Central memory CD8-positive, alpha-beta T cell (primary cell): ENCODE data around the gene USP31.

Experiments used
- ATAC-seq: fragments of 150-1000 bp; cut with Tn5 transposase; replicated peaks from 2 replicates; pipeline ENCODE4 v1.10.0; 2022; ENCODE audit warnings: mild to moderate bottlenecking, moderate FRiP score, moderate number of reproducible peaks; ENCODE audit not compliant: poor library complexity, severe bottlenecking; ENCODE audit errors: extremely low read depth
- DNase-seq, 2 donors: peaks; one replicate each; pipeline ENCODE4 v3.0.0; 2021; ENCODE audit warnings: low spot score in 2 of 2
- H3K27ac Mint-ChIP-seq: one replicate; pipeline ENCODE4 v1.8.0; 2022; ENCODE audit warnings: low read depth, mild to moderate bottlenecking, moderate library complexity, mixed read lengths
- H3K27me3 Mint-ChIP-seq: one replicate; pipeline ENCODE4 v1.8.0; 2022; ENCODE audit warnings: mixed read lengths
- H3K36me3 Mint-ChIP-seq: one replicate; pipeline ENCODE4 v1.8.0; 2022; ENCODE audit warnings: mild to moderate bottlenecking, moderate library complexity, mixed read lengths; ENCODE audit not compliant: insufficient read depth
- H3K4me1 Mint-ChIP-seq: one replicate; pipeline ENCODE4 v1.8.0; 2022; ENCODE audit warnings: mixed read lengths
- H3K4me3 Mint-ChIP-seq: one replicate; pipeline ENCODE4 v1.8.0; 2022; ENCODE audit warnings: mild to moderate bottlenecking, moderate library complexity, mixed read lengths
- H3K9me3 Mint-ChIP-seq: one replicate; pipeline ENCODE4 v1.8.0; 2022; ENCODE audit warnings: mixed read lengths

The USP31 gene

DNA sequence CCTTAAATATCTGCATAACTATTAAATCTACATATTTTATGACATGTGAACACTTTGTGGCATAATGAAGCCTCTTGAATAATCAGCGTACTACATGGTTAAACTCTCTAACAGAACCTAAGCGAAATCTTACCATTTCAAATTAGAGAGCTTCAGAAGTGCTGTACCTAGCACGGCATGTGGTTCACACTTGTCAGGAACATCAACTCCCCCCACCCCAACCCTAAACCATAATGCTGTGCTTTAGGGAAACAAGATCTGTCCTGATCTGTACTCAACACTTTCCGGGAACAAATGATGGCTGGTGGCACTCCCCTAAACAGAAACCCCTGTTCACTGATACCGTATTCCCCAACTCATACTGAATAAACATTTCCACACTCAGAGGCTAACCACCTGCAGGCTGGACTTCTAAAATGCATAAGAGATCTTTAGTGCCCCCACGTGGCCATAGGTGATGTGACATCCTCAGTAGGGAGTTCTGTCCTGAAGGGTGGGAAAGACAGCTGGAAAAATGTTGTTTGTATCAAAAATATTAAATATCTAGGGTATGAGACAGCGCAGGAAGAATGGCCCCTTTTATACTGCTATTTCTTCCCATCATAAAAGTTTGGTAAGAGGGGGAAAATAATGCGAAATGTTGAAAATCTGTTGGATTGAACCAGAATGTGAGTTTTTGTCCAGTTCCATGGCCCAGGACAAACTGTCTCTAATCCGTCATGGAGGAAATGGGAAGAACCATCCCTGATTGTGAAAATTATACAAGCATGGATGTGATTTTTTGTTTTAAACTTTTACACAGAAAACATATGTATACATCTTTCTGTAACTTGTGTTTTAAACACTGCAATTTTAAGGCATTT lies 88.6 kb downstream of the USP31 start:
- H3K4me1 Mint-ChIP-seq = peaks cover 5% of the 10 kb centered on the region
- H3K27me3 Mint-ChIP-seq = peaks cover 49% of the 10 kb centered on the region
- ATAC-seq (no peak), DNase-seq (peak in 1 of 2 donors; percentile 18)
- no peaks in the 10 kb centered on the region for H3K9me3 Mint-ChIP-seq
- no peak overlapping the region for H3K27ac Mint-ChIP-seq
- H3K36me3 Mint-ChIP-seq = no peaks in the 10 kb centered on the region
- H3K4me3 Mint-ChIP-seq = no peak overlapping the region

DNA sequence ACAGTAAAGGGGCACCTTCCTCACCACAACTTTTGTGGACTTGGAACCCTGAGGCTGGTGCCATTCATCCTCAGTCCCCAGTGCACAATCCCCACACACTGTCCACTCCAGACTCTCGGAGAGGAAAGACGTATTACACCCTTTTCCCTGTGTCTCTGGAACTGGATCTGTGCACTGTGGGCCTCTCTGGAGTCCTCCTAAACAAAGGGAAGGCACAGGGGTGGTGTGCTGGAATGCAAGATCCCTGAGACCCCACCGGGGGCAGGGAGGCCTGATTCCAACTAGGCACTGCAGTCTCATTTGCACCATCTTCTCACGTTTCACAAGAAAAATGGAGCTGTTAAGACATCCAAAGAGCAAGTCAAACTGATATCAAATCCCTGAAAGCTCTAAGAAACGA lies 89.8 kb downstream of the USP31 start:
- Mint-ChIP-seq H3K9me3 (no peaks in the 10 kb centered on the region), H3K27me3 (peaks cover 62% of the 10 kb centered on the region), H3K4me1 (peaks cover 5% of the 10 kb centered on the region), H3K4me3 (no peak overlapping the region), H3K27ac (no peak overlapping the region), H3K36me3 (no peaks in the 10 kb centered on the region)
- no peak for DNase-seq
- no peak for ATAC-seq

DNA sequence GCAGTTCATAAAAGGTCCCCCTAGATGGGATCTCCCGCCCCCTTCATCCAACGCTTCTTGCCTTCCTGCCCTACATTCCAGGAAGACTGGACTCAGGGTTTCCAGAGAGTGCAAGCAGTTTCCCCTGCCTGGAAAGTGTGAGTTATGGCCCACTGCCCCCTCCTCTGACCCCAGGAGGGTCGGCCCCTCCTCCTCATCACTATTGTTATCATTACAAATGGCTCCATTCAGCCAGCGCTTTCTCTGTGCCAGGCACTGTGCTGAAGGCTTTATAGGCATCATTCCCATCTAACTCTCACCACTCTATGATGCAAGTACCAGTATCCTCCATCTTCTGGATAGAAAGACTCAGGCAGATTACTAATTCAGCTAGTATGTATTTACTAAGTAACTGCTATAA lies 90.7 kb downstream of the USP31 start:
- H3K27ac Mint-ChIP-seq = no peak overlapping the region
- no peak for DNase-seq

DNA sequence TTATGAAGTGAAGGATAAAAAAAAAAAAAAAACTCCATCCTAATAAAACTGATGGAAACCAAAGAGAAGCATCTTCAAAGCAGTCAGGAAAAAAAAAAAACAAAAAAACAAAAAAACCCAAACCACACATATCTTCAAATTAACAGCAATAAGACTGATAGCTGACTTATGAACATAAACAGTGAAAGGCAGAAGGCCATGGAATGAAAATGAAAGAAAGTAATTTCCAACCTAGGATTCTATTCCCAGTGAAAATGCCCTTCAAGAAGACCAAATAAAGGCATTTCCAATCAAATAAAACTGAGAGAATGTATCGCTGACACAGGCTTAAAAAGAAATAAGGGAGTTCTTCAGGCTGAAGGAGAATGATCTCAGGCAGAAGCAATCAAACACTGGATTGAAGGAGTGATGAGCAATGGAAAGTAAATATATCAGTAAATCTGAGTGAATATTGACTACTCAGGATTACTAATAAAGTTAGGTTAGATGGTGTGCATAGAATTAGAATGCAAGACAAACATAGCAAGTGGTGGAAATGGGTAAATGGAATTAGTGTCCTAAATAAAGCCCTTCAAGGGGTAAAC lies 92.1 kb downstream of the USP31 start:
- H3K4me3 Mint-ChIP-seq = no peak overlapping the region
- H3K9me3 Mint-ChIP-seq = no peaks in the 10 kb centered on the region
- ATAC-seq = no peak
- peaks cover 5% of the 10 kb centered on the region for H3K4me1 Mint-ChIP-seq
- H3K27ac Mint-ChIP-seq = no peak overlapping the region
- peaks cover 77% of the 10 kb centered on the region for H3K27me3 Mint-ChIP-seq
- no peak for DNase-seq
- no peaks in the 10 kb centered on the region for H3K36me3 Mint-ChIP-seq

More for the DNA sequence above, 90.7 kb downstream of the USP31 start:
- peaks cover 67% of the 10 kb centered on the region for H3K27me3 Mint-ChIP-seq
- no peaks in the 10 kb centered on the region for H3K9me3 Mint-ChIP-seq
- no peak for ATAC-seq
- peaks cover 5% of the 10 kb centered on the region for H3K4me1 Mint-ChIP-seq
- no peak overlapping the region for H3K4me3 Mint-ChIP-seq
- no peaks in the 10 kb centered on the region for H3K36me3 Mint-ChIP-seq

DNA sequence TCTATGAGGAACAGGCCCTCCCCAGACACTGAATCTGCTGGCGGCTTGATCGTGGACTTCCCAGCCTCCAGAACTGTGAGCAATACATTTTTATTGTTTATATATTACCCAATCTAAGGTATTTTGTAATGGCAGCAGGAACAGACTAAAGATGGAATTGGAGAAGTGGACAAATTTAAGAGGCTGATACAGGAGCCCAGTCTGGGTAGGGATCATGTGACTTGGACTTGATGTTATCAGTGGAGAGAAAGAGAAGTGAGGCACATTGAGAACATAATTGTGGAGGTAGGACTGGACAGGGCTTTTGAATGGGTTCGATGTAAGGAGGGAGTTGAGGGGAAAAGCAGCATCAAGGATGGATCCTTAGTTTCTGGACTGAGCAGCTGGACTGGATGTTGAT lies 93.8 kb downstream of the USP31 start:
- peaks cover 88% of the 10 kb centered on the region for H3K27me3 Mint-ChIP-seq
- no peaks in the 10 kb centered on the region for H3K9me3 Mint-ChIP-seq
- H3K4me3 Mint-ChIP-seq = no peak overlapping the region
- no peak for DNase-seq
- no peak overlapping the region for H3K27ac Mint-ChIP-seq
- H3K4me1 Mint-ChIP-seq = peaks cover 1% of the 10 kb centered on the region
- ATAC-seq = no peak
- no peaks in the 10 kb centered on the region for H3K36me3 Mint-ChIP-seq

DNA sequence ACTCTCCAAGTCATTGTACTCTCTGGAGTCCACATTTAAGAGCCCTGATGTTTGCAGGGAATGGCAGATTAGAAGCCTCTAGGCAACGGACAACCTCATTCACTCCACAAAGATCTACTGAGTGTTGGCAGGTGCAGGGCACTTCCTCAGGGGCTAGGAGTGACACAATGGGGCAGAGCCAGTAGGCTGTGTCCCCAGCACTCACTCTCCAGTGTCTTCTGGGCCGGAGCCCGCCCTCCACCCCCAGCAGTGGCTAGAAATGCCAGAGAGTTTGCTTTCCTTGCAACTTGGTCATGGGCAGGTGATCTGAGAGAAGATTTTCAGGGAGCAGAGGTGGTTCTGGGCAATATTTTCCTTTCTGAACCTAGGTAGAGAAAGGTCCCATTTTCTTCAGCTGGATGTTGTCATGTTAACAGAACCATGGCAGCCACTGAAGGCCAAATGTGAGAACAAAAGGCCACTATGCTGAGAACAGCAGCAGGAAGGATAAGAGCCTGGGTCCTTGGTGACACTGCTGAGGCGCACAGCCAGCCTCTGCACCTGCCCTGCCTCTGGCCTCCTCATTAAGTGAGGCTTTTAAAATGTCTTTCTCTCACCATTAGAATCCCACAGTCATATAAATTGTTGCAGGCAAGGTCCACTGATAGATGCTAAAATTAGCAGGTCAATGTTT lies 96.2 kb downstream of the USP31 start:
- no peak for ATAC-seq
- H3K9me3 Mint-ChIP-seq = no peaks in the 10 kb centered on the region
- H3K27me3 Mint-ChIP-seq = peaks cover 88% of the 10 kb centered on the region
- no peak overlapping the region for H3K27ac Mint-ChIP-seq
- H3K36me3 Mint-ChIP-seq = no peaks in the 10 kb centered on the region
- no peak overlapping the region for H3K4me3 Mint-ChIP-seq
- no peak for DNase-seq
- no peaks in the 10 kb centered on the region for H3K4me1 Mint-ChIP-seq

DNA sequence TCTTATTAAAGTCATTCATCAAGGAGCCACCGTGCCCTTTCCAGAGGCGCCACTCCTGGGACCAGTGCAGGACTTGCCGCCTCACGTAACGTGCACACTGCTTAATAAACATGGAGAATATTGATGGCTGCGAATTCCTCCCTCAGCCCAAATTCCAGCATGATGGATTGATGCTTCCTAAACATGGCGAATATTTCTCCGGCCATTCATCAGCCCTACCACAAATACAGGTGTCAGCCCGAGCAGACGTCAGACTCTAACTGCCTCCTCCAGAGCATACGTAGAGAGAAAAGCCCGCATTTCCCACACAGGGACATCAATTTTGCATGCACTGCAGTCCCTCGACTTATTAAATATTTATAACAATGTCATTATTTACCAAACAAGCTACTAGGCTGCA lies 97.0 kb downstream of the USP31 start:
- Mint-ChIP-seq H3K27ac (no peak overlapping the region), H3K4me1 (no peaks in the 10 kb centered on the region), H3K27me3 (peaks cover 89% of the 10 kb centered on the region), H3K36me3 (no peaks in the 10 kb centered on the region), H3K4me3 (no peak overlapping the region), H3K9me3 (no peaks in the 10 kb centered on the region)
- DNase-seq (no peak), ATAC-seq (no peak)

DNA sequence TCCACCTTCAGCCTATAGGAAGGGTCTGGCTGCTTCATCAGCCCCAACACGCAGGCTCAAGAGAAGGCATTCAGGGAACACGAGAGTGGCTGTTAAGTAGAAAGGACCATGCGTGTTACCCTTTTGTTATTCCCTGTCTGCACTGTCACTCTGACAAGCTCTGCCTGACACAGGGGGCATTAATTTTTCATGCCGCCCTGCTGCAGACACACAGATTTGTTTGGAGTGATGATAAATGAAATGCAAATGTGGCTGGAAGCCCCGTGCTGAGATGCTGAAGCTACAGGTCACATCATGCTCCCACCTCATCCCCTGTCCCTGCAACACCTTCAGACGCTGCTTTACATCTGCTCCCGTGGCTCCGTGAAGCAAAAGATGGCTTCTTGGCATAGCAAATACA lies 97.7 kb downstream of the USP31 start:
- Mint-ChIP-seq H3K36me3 (no peaks in the 10 kb centered on the region), H3K27ac (no peak overlapping the region), H3K27me3 (peaks cover 89% of the 10 kb centered on the region), H3K4me3 (no peak overlapping the region), H3K9me3 (no peaks in the 10 kb centered on the region), H3K4me1 (no peaks in the 10 kb centered on the region)
- ATAC-seq = no peak
- no peak for DNase-seq

DNA sequence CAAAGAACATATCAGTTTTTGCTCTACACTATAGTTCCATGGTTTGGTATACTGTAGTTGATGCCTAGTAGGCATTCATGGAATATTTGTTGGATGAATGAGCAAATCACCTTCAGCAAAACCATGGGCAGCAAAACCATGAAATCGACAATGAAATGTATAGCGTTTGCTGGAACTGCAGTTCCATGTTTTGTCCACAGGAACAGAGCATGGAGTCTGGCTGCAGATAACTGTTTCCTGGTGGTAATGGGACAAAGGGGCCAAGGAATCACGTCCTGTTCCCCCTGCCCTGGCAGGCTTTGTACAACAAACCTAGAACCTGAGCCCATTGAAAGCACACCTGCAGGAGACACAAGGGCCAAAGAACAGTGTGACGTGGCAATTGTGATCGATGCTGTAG lies 101.1 kb downstream of the USP31 start:
- H3K27me3 Mint-ChIP-seq = peaks cover 85% of the 10 kb centered on the region
- no peak for DNase-seq
- H3K4me1 Mint-ChIP-seq = no peaks in the 10 kb centered on the region
- no peak for ATAC-seq
- peaks cover 6% of the 10 kb centered on the region for H3K9me3 Mint-ChIP-seq
- no peak overlapping the region for H3K4me3 Mint-ChIP-seq
- H3K27ac Mint-ChIP-seq = no peak overlapping the region
- H3K36me3 Mint-ChIP-seq = no peaks in the 10 kb centered on the region

DNA sequence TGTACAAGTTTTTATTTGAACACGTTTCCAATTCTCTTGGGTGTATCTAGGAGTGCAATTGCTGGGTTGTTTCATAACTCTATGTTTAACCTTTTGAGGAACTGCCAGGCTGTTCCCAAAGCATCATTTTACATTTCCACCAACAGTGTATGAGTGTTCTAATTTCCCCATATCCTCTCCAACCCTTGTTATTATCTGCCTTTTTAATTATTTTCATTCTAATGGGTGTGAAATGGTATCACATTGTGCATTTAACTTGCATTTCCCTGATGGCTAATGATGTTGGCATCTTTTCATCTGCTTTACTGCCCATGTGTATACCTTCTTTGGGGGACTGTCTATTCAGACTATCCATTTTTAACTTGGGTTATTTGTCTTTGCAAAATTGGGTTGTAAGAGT lies 104.2 kb downstream of the USP31 start:
- peaks cover 6% of the 10 kb centered on the region for H3K9me3 Mint-ChIP-seq
- no peaks in the 10 kb centered on the region for H3K4me1 Mint-ChIP-seq
- H3K4me3 Mint-ChIP-seq = no peak overlapping the region
- H3K36me3 Mint-ChIP-seq = no peaks in the 10 kb centered on the region
- H3K27me3 Mint-ChIP-seq = peaks cover 79% of the 10 kb centered on the region
- ATAC-seq (no peak), DNase-seq (no peak)
- no peak overlapping the region for H3K27ac Mint-ChIP-seq

DNA sequence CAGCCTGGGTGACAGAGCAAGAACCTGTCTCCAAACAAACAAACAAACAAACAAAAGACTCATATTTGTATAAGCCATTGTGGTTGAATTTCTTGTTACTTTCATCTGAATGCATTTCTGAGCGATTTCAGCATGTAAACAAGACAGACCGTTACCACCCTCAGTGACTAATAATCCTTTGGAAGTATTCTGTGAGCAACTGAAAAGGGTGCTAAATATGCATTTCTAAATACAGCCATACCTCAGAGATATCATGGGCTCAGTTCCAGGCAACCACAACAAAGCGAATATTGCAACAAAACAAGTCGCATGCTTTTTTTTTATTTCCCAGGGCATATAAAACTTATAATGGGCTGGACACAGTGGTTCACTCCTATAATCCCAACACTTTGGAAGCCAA lies 109.0 kb downstream of the USP31 start:
- Mint-ChIP-seq H3K4me3 (no peak overlapping the region), H3K27me3 (peaks cover 67% of the 10 kb centered on the region), H3K27ac (no peak overlapping the region), H3K9me3 (peaks cover 6% of the 10 kb centered on the region), H3K36me3 (no peaks in the 10 kb centered on the region), H3K4me1 (no peaks in the 10 kb centered on the region)
- ATAC-seq = no peak
- DNase-seq = no peak

DNA sequence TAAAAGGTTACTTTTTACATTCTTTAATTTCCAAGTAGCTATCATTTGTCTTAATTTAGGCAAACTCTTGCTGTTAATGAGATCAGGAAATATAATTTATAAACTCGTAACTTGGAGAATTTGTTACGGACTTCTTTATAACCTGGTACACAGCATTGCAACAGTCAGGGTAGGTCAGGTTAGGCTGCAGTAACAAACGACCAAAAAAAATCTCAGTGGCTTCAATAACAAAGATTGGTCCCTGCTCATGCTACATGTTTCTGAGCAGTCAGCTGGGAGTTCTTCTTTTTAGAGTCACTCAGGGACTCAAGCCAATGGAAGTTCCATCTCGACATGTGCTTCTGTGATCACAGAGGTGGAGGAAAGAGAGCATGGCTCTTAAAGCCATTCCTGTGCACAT lies 110.1 kb downstream of the USP31 start:
- H3K27ac Mint-ChIP-seq = no peak overlapping the region
- ATAC-seq (no peak), DNase-seq (no peak)
- no peaks in the 10 kb centered on the region for H3K9me3 Mint-ChIP-seq
- H3K4me1 Mint-ChIP-seq = no peaks in the 10 kb centered on the region
- H3K27me3 Mint-ChIP-seq = peaks cover 56% of the 10 kb centered on the region
- no peaks in the 10 kb centered on the region for H3K36me3 Mint-ChIP-seq
- H3K4me3 Mint-ChIP-seq = no peak overlapping the region

DNA sequence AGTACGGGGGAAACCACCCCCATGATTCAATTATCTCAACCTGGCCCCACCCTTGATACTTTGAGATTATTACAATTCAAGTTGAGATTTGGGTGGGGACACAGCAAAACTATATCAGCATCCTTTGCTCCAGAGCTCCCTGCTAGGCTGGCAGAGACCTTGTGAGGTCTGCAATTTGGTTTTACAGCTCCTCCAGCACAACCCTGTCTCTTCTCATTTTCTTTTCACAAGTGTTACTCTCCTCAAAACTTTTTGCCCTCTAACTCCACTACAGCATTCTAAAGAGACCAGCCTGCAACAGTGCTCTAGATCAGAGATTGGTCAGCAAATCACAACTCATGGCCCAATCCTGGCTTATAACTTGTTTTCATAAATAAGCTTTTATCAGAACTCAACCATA lies 114.0 kb downstream of the USP31 start:
- Mint-ChIP-seq H3K4me1 (no peaks in the 10 kb centered on the region), H3K27ac (no peak overlapping the region), H3K4me3 (no peak overlapping the region), H3K36me3 (no peaks in the 10 kb centered on the region), H3K27me3 (peaks cover 64% of the 10 kb centered on the region), H3K9me3 (peaks cover 7% of the 10 kb centered on the region)
- ATAC-seq (no peak), DNase-seq (no peak)
